Ammon's horn (tissue), 1 donor: ENCODE measurements around the gene PRLH.

Source experiments
- DNase-seq: peaks from one replicate; pipeline ENCODE4 v3.0.0-alpha.2; 2016; ENCODE audit warnings: low spot score

The PRLH gene

GRCh38 chr2:237539681-237540080, 26.7 kb upstream of the PRLH start:
- no peak for DNase-seq

- no peak for DNase-seq
These were observed 26.1 kb upstream of the PRLH start for GRCh38 chr2:237540223-237540775.

- no peak for DNase-seq
These were observed 25.6 kb upstream of the PRLH start for GRCh38 chr2:237540823-237541222.

GRCh38 chr2:237541243-237541642, 25.1 kb upstream of the PRLH start:
- DNase-seq = no peak

GRCh38 chr2:237542001-237542704, 24.2 kb upstream of the PRLH start:
- no peak for DNase-seq

GRCh38 chr2:237546040-237546875, 20.1 kb upstream of the PRLH start:
- DNase-seq = no peak

GRCh38 chr2:237546876-237547395, 19.4 kb upstream of the PRLH start:
- DNase-seq = no peak

- DNase-seq = no peak
These were observed 18.4 kb upstream of the PRLH start for GRCh38 chr2:237547841-237548416.

- no peak for DNase-seq
These were observed 17.2 kb upstream of the PRLH start for GRCh38 chr2:237549216-237549615.

GRCh38 chr2:237549643-237550415, 16.5 kb upstream of the PRLH start:
- DNase-seq = no peak

GRCh38 chr2:237551071-237551574, 15.3 kb upstream of the PRLH start:
- no peak for DNase-seq

GRCh38 chr2:237552908-237553307, 13.5 kb upstream of the PRLH start:
- no peak for DNase-seq

GRCh38 chr2:237553948-237554347, 12.4 kb upstream of the PRLH start:
- no peak for DNase-seq

GRCh38 chr2:237555560-237555959, 10.8 kb upstream of the PRLH start:
- DNase-seq = no peak

- DNase-seq = no peak
These were observed 9.4 kb upstream of the PRLH start for GRCh38 chr2:237556773-237557632.

GRCh38 chr2:237557633-237558015, 8.8 kb upstream of the PRLH start:
- DNase-seq = no peak

- DNase-seq = no peak
These were observed 7.3 kb upstream of the PRLH start for GRCh38 chr2:237558961-237559641.

GRCh38 chr2:237561221-237561620, 5.2 kb upstream of the PRLH start:
- no peak for DNase-seq

- DNase-seq = no peak
These were observed 2.6 kb upstream of the PRLH start for GRCh38 chr2:237563816-237564215.

- DNase-seq = no peak
These were observed 1.7 kb upstream of the PRLH start for GRCh38 chr2:237564526-237565131.
